WERI-Rb-1 (cell line): ENCODE data around the gene SPEN.
A peak's percentile ranks its signal among the peaks of the same experiment; 100 is the strongest.

Experiments used
- DNase-seq: peaks from one replicate; pipeline ENCODE4 v3.0.0-alpha.2; 2020
- H3K27ac ChIP-seq: fragments of 250-450 bp; sonication (Bioruptor Pico); 2 replicates; pipeline ENCODE4 v1.5.1; 2020; ENCODE audit warnings: mild to moderate bottlenecking, moderate library complexity
- H3K27me3 ChIP-seq: fragments of 250-450 bp; sonication (Bioruptor Pico); 2 replicates; pipeline ENCODE4 v1.5.1; 2021; ENCODE audit warnings: mild to moderate bottlenecking, low read depth, moderate library complexity; ENCODE audit not compliant: insufficient read depth, severe bottlenecking
- H3K36me3 ChIP-seq: fragments of 250-450 bp; sonication (Bioruptor Pico); 2 replicates; pipeline ENCODE4 v1.5.1; 2020; ENCODE audit warnings: mild to moderate bottlenecking, moderate library complexity
- H3K4me3 ChIP-seq: 2 replicates; pipeline ENCODE4 v1.5.1; 2011; ENCODE audit warnings: low read depth, mild to moderate bottlenecking, control low read depth, low read length
- H3K9me3 ChIP-seq: fragments of 250-450 bp; sonication (Bioruptor Pico); 2 replicates; pipeline ENCODE4 v1.5.1; 2021; ENCODE audit warnings: mild to moderate bottlenecking, moderate library complexity; ENCODE audit not compliant: severe bottlenecking
- TF ChIP-seq, protein P1 (sequence below): IDR thresholded peaks from 2 replicates; pipeline ENCODE4 v1.5.1; 2011; ENCODE audit warnings: low read depth, mild to moderate bottlenecking, control low read depth, inconsistent platforms, low read length

SPEN gene

DNA sequence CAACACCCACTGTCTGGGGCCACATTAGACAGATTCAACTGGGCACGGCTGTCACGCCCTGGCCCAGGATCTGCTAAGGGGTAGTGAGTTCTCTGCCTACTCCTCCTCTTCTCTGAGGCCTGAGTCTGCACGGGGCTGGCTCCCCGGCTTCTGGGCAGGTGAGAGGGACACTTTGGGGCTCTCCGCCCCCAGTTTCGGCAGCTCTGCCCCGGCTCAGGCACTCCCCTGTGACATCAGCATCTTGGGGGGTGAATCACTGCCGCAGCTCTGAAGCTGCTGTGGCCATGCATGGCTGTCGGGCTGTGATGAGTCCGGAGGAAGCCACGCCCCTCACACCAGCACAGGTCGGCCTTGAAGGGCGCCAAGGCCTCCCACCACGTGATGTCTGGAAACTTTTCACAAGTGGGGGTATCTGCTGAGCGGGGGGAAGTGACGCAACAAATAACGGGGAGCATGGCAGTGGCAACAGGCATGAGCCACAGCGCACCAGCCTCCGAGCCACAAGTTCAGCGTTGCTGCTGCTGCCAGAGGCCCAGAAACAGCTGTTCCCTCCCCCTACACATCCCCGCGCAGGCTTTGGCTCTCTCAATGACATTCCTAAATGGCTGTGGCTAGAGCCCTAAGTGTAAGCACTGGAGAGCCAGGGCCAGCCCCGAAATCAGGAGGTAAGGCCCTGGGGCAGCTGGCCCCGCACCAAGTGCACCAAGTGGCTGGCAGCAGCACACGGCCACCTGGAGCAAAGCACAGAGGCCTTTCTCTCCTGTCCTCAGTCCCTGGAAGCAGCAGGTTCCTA lies 102.1 kb downstream of the SPEN start:
- TF ChIP-seq, protein P1, sequence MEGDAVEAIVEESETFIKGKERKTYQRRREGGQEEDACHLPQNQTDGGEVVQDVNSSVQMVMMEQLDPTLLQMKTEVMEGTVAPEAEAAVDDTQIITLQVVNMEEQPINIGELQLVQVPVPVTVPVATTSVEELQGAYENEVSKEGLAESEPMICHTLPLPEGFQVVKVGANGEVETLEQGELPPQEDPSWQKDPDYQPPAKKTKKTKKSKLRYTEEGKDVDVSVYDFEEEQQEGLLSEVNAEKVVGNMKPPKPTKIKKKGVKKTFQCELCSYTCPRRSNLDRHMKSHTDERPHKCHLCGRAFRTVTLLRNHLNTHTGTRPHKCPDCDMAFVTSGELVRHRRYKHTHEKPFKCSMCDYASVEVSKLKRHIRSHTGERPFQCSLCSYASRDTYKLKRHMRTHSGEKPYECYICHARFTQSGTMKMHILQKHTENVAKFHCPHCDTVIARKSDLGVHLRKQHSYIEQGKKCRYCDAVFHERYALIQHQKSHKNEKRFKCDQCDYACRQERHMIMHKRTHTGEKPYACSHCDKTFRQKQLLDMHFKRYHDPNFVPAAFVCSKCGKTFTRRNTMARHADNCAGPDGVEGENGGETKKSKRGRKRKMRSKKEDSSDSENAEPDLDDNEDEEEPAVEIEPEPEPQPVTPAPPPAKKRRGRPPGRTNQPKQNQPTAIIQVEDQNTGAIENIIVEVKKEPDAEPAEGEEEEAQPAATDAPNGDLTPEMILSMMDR: no peak
- H3K4me3 ChIP-seq: no peak overlapping the region
- H3K27ac ChIP-seq: no peak overlapping the region
- H3K36me3 ChIP-seq: peaks cover 31% of the 10 kb centered on the region
- DNase-seq: no peak
- H3K9me3 ChIP-seq: no peaks in the 10 kb centered on the region
- no peaks in the 10 kb centered on the region for H3K27me3 ChIP-seq

DNA sequence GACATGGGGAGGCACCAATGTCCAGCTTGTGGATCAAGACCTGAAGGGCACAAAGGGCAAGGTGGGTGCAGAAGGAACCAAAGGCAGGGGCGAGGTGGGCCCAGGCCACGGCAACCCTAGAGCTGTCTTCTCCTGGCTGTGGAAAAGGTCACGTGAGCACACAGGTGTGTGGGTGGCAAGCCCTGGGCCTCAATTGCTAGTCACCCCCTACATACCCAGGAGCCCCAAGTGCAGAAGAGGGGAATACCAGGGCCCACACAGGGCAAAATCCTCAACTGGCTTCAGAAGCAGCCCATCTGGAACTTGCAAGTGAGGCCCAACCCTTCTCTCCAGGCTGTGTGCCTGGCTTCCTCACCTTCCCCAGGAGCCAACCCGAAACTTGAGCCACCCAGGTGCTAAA lies 102.8 kb downstream of the SPEN start:
- TF ChIP-seq, protein P1: no peak
- Histone ChIP-seq H3K36me3 (peaks cover 28% of the 10 kb centered on the region), H3K27ac (no peak overlapping the region), H3K27me3 (no peaks in the 10 kb centered on the region), H3K9me3 (no peaks in the 10 kb centered on the region), H3K4me3 (no peak overlapping the region)
- no peak for DNase-seq

DNA sequence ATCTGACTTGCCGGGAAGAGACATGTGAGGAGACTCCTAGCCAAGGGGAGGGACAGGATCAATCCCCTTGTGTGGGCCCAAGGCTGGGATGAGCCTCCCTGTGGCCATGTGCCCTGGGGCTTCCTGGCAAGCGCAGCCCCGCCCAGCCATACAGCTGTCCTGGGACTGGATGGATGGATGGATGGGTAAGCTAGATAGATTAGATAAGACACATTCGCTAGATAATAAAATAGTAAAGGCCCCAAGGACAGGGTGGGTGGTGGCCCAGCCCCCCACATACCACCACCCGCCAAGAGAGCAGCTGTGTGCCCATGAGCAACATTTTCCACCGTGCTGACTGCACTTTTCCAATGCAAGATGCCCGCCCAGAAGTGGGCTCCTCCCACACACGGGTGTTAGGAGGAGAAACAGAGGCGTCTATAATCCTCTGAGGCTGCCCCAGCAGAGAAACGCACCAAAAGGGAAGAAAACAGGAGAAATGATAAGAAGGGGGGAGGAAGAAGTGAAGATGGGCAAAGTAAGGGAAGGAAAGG lies 103.3 kb downstream of the SPEN start:
- no peak for DNase-seq
- Histone ChIP-seq H3K36me3 (peaks cover 22% of the 10 kb centered on the region), H3K9me3 (no peaks in the 10 kb centered on the region), H3K27me3 (no peaks in the 10 kb centered on the region), H3K4me3 (no peak overlapping the region), H3K27ac (no peak overlapping the region)
- TF ChIP-seq, protein P1: no peak

DNA sequence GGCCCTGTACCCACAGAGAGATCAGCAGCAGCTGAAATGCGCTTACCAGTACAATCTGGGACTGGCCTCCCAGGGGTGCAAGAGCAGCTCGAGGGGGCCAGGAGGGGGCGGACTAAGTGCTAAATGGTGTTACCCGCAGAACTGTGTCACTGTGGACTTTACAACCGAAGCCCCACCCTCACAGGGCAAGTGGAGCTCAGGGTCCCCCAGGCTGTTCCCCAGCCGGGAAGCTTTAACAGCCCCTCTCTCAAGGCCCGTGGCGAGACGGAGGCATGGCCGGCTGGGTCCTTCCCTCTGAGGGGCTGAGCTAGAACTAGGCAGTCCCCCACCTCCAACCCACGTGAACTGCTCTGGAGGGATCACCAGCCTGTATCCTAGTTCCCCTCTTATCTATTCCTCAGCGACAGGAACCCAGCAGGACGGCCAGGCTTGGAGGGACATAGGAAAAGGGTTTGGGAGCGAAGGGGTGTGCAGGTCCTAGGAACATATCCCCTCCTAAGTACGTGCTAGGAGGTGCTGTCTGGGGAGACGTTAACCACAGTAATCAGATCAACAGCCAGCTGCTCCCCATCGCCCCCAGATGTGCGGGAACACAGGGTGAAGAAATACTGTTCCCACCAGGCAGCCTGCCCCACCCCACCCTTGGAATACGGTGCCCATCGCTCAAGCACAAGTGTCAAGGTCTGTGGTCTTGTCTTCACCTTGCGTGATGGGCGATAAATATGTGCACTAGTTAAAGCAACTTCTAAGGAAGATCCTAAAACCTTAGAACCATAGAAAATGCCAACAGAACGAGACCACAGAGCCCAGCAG lies 104.0 kb downstream of the SPEN start:
- H3K4me3 ChIP-seq: no peak overlapping the region
- no peaks in the 10 kb centered on the region for H3K27me3 ChIP-seq
- peaks cover 16% of the 10 kb centered on the region for H3K36me3 ChIP-seq
- TF ChIP-seq, protein P1: no peak
- H3K27ac ChIP-seq: no peak overlapping the region
- DNase-seq: peak; percentile 29
- H3K9me3 ChIP-seq: no peaks in the 10 kb centered on the region

DNA sequence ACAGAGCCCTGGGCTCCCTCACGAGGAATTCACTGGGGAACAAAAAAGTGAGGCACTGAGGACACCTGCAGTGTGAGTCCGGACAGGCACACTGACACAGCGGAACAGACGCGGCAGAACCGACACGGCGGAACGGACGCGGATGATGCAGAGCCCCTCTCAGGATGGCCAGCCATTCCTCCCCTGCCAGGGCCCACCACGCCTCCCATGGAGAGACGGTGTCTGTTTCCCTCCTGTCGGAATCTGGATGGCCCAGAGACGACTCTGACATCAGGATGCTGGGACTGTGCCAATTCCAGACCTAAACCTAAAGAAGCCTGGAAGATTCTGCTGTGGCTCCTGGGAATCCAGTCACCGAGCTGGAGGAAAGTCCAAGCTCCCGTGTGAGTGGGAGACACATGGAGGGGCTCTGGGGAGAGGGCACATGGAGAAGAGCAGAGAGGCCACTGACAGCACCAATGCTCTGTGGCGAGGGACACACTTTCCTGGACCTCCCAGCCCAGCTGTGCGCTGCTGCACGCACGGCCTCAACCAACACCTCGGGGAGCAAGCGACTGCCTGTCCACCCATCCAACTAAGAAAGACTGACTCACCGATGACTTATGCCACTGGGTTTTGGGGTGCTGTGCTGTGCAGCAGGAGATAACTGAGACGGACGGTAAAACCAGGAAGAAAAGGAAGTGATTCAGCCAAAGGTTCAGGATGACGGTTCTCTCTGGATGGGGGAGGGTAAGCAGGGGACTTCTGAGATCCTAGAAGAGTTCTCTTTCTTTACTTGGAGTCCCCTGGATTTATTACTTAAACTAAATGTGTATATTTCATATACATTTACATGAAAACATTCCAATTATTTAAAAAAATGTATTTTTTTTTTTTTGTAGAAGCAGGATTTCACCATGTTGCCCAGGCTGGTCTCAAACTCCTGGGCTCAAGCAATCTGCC lies 105.1 kb downstream of the SPEN start:
- Histone ChIP-seq H3K36me3 (peaks cover 7% of the 10 kb centered on the region), H3K27ac (no peak overlapping the region), H3K4me3 (no peak overlapping the region), H3K27me3 (no peaks in the 10 kb centered on the region), H3K9me3 (no peaks in the 10 kb centered on the region)
- DNase-seq: no peak
- TF ChIP-seq, protein P1: no peak
